WTC11 (cell line): ENCODE data around the gene ASGR1.

Source experiments
- CREB1 ChIP-seq: sonication (generic); formaldehyde crosslinking; IDR thresholded peaks from 2 replicates; pipeline ENCODE4 v1.8.0; 2023; ENCODE audit warnings: mild to moderate bottlenecking, missing genetic modification reagents
- FOXJ3 ChIP-seq: sonication (generic); formaldehyde crosslinking; IDR thresholded peaks from 2 replicates; pipeline ENCODE4 v1.9.0; 2021; ENCODE audit warnings: missing genetic modification reagents, mild to moderate bottlenecking, borderline replicate concordance
- HMGXB4 ChIP-seq: sonication (generic); formaldehyde crosslinking; IDR thresholded peaks from 2 replicates; pipeline ENCODE4 v1.8.1; 2023; ENCODE audit warnings: mild to moderate bottlenecking, moderate library complexity, missing genetic modification reagents
- MXD4 ChIP-seq: fragments of 250-450 bp; sonication (Bioruptor Pico); IDR thresholded peaks from 2 replicates; pipeline ENCODE4 v1.8.0; 2021; ENCODE audit warnings: mild to moderate bottlenecking, moderate library complexity, borderline replicate concordance
- TP53 ChIP-seq: sonication (generic); formaldehyde crosslinking; IDR thresholded peaks from 2 replicates; pipeline ENCODE4 v1.8.1; 2023; ENCODE audit warnings: mild to moderate bottlenecking, missing genetic modification reagents
- ZBTB43 ChIP-seq: sonication (generic); formaldehyde crosslinking; IDR thresholded peaks from 2 replicates; pipeline ENCODE4 v1.8.1; 2023; ENCODE audit warnings: mild to moderate bottlenecking, missing genetic modification reagents
- ZNF121 ChIP-seq: sonication (generic); formaldehyde crosslinking; IDR thresholded peaks from 2 replicates; pipeline ENCODE4 v1.8.0; 2023; ENCODE audit warnings: missing genetic modification reagents

GRCh38 chr17:7133916-7134315 is 45.3 kb downstream of the ASGR1 start:
- no peak for TF ChIP-seq FOXJ3 (CRISPR knock-in tag)
- no peak for TF ChIP-seq HMGXB4 (CRISPR knock-in tag)
- TF ChIP-seq TP53 (CRISPR knock-in tag) = no peak
- no peak for TF ChIP-seq ZBTB43 (CRISPR knock-in tag)
- TF ChIP-seq MXD4 = no peak
- TF ChIP-seq ZNF121 (CRISPR knock-in tag) = no peak
- TF ChIP-seq CREB1 (CRISPR knock-in tag) = no peak
